GM23248 (cell line): ENCODE results near the gene LPAR2. TPM values are rescaled to one million over a fixed set of nuclear protein-coding genes. Genes with fewer than 3 reads are reported as not detected.

Experiments used
- DNase-seq: peaks from one replicate; pipeline ENCODE4 v3.0.0-alpha.2; 2015
- H2AFZ ChIP-seq: fragments of 200-600 bp; sonication (generic); 2 replicates; pipeline ENCODE4 v1.6.1; 2016; ENCODE audit warnings: antibody characterized with exemption
- H3F3A ChIP-seq: fragments of 200-600 bp; sonication (generic); 2 replicates; pipeline ENCODE4 v1.6.1; 2016; ENCODE audit warnings: mild to moderate bottlenecking, antibody characterized with exemption, mixed run types; ENCODE audit not compliant: insufficient read depth
- H3K27ac ChIP-seq: fragments of 200-600 bp; sonication (generic); 2 replicates; pipeline ENCODE4 v1.5.1; 2016; ENCODE audit warnings: mild to moderate bottlenecking
- H3K27me3 ChIP-seq: fragments of 200-600 bp; sonication (generic); replicated peaks from 2 replicates; pipeline ENCODE4 v1.6.1; 2016; ENCODE audit warnings: mild to moderate bottlenecking; ENCODE audit not compliant: insufficient read depth
- H3K36me3 ChIP-seq: fragments of 200-600 bp; sonication (generic); 2 replicates; pipeline ENCODE4 v1.6.1; 2016; ENCODE audit warnings: low read depth, mild to moderate bottlenecking
- H3K4me1 ChIP-seq: fragments of 200-600 bp; sonication (generic); 2 replicates; pipeline ENCODE4 v1.6.1; 2016; ENCODE audit warnings: mild to moderate bottlenecking; ENCODE audit not compliant: insufficient read depth
- H3K4me2 ChIP-seq: fragments of 200-600 bp; sonication (generic); one replicate; pipeline ENCODE4 v1.6.1; 2016; ENCODE audit warnings: mild to moderate bottlenecking; ENCODE audit not compliant: unreplicated experiment
- H3K4me3 ChIP-seq: fragments of 200-600 bp; sonication (generic); 2 replicates; pipeline ENCODE4 v1.5.1; 2016; ENCODE audit warnings: mild to moderate bottlenecking
- H3K79me2 ChIP-seq: fragments of 200-600 bp; sonication (generic); 2 replicates; pipeline ENCODE4 v1.6.1; 2016; ENCODE audit warnings: mild to moderate bottlenecking; ENCODE audit not compliant: insufficient read depth
- H3K9ac ChIP-seq: fragments of 200-600 bp; sonication (generic); 2 replicates; pipeline ENCODE4 v1.6.1; 2016; ENCODE audit warnings: mild to moderate bottlenecking
- H3K9me2 ChIP-seq: fragments of 200-600 bp; sonication (generic); 2 replicates; pipeline ENCODE4 v1.6.1; 2016; ENCODE audit warnings: mixed run types, mild to moderate bottlenecking, moderate library complexity; ENCODE audit not compliant: insufficient read depth
- H3K9me3 ChIP-seq: fragments of 200-600 bp; sonication (generic); one replicate; pipeline ENCODE4 v1.6.1; 2017; ENCODE audit warnings: low read depth
- H4K20me1 ChIP-seq: fragments of 200-600 bp; sonication (generic); 2 replicates; pipeline ENCODE4 v1.6.0; 2016; ENCODE audit not compliant: insufficient read depth
- EZH2 ChIP-seq: fragments of 200-600 bp; sonication (generic); IDR thresholded peaks from 2 replicates; pipeline ENCODE4 v1.6.1; 2018; ENCODE audit warnings: antibody characterized with exemption, mild to moderate bottlenecking; ENCODE audit not compliant: insufficient read depth, poor library complexity, severe bottlenecking
- EZH2phosphoT487 ChIP-seq: fragments of 200-600 bp; sonication (generic); IDR thresholded peaks from 2 replicates; pipeline ENCODE4 v1.6.1; 2018; ENCODE audit warnings: antibody characterized with exemption, moderate library complexity, mild to moderate bottlenecking, low read depth; ENCODE audit not compliant: insufficient read depth
- WGBS, 2 experiments: methylation state at CpG; one replicate each; pipeline ENCODE4 v1.1.6; 2015 to 2017; ENCODE audit warnings: low lambda C conversion rate in 2 of 2, low coverage in 1 of 2; ENCODE audit errors: missing lambda C conversion rate in 2 of 2; 5-methylcytosine and 5-hydroxymethylcytosine counted together
- in situ Hi-C: fragments of 300-500 bp; cut with MboI; formaldehyde crosslinking; loops from 2 replicates; pipeline ENCODE4 v1.15.0; 2020
- polyA plus RNA-seq: library from polyadenylated mRNA; unstranded; fragments of >200 nt; fragmentation: Nextera tagmentation; extraction: Ambion mirVana; gene quantifications from 2 replicates; pipeline ENCODE4 v1.2.1, GENCODE V29; 2016
- total RNA-seq: library from RNA; depleted of rRNA; stranded (reverse); fragments of >200 nt; shearing (Covaris generic); gene quantifications from 2 replicates; pipeline ENCODE4 v1.2.3, GENCODE V29; 2014

The LPAR2 gene
- total and polyA plus RNA-seq, 2 experiments from 2014 or later: 1.3 to 1.8 TPM

DNA sequence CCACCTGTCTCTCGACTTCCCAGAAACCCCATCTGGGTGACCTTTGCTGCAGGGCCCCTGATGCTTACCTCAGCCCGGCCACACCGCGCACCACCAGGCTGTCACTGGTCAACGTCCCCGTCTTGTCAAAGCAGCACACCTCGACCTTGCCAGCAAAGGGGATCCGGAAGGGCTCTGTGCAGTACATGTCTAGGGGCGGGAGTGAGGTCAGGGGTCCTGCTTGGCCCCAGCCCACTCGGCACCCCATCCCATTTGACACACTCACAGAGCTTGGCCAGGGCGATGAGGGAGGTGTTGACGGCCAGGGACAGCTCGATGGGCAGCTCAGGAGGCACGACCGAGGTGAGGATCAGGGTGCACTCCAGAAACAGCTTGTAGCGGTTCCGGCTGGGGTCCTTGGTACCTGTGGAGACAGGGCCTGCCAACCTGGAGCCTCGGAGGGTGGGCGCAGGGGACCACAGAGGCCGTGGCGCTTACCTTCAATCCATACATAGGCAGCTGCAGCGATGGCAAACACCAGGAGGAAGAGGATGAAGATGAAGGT, 27.1 kb upstream of the LPAR2 start:
- Histone ChIP-seq H4K20me1 (no peaks in the 10 kb centered on the region), H3K79me2 (peaks cover 7% of the 10 kb centered on the region), H3K27me3 (no peaks in the 10 kb centered on the region), H3K9me2 (no peaks in the 10 kb centered on the region), H3K4me2 (no peak overlapping the region), H3K27ac (no peak overlapping the region), H3F3A (no peaks in the 10 kb centered on the region), H3K36me3 (peaks cover 5% of the 10 kb centered on the region; the same call in 1 of the 2 replicates), H3K9me3 (no peaks in the 10 kb centered on the region), H2AFZ (no peak overlapping the region), H3K4me3 (no peak overlapping the region), H3K4me1 (no peaks in the 10 kb centered on the region), H3K9ac (no peak overlapping the region)
- 94 to 98% methylated on average over 21 to 22 of the region's 22 CpGs for WGBS, 2 experiments
- DNase-seq: no peak
- in situ Hi-C loops: no loop called here
- TF ChIP-seq EZH2 (no peak), EZH2phosphoT487 (no peak)

DNA sequence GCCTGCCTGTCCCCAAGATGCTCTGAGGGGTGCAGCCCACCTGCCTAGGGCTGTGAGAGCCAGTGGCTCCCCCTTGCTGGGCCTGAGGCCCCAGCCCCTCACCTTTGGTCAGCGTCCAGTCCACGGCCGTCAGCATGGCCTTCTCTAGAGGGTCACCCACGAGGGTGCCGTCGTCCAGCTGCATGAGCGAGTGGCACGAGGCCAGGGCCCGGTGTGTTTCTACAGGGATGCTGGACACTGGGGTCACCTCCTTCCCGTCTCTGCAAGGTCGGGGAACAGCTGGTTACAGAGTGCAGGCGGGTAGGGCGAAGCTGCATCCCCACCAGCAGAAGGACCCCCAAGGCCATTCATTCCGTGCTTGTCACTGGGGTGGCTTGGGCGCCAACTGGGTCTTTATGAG, 26.4 kb upstream of the LPAR2 start:
- Histone ChIP-seq H3K9me3 (no peaks in the 10 kb centered on the region), H3K36me3 (peaks cover 5% of the 10 kb centered on the region; the same call in 1 of the 2 replicates)
- in situ Hi-C loops: no loop called here

DNA sequence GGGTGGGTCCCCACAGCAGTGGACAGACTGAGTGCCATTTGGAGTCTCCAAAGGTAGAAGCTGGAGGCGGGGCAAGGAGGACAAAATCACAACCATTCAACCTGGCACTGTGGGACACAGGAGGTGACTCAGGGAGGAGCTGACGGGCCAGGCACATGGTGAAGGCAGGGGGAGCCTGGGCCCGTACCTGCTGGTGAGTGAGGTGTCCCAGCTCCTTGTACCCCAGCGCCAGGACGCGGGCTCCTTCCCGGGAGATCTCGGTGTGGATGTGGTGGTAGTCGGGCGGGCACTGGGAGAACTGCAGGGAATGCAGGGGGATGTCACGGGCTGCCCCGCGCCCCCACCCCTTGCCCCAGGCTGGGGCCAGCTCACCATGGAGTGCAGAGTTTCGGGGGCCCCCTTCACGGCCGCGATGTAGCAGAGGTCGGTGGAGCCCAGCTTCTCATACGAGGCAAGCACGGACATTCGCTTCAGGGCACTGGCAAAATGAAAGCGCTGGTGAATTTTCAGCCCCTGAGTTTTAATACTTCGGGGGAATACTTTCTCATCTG, 25.7 kb upstream of the LPAR2 start:
- no peaks in the 10 kb centered on the region for H3K27me3 ChIP-seq
- H3K4me1 ChIP-seq: no peaks in the 10 kb centered on the region
- no peaks in the 10 kb centered on the region for H4K20me1 ChIP-seq
- H3K4me2 ChIP-seq: no peak overlapping the region
- in situ Hi-C loops: no loop called here
- H3F3A ChIP-seq: no peaks in the 10 kb centered on the region
- WGBS, 2 experiments: 95 to 96% methylated on average over 23 of the region's 23 CpGs
- no peak for DNase-seq
- no peak overlapping the region for H3K27ac ChIP-seq
- no peak overlapping the region for H3K4me3 ChIP-seq
- TF ChIP-seq EZH2: no peak
- no peak for TF ChIP-seq EZH2phosphoT487
- no peaks in the 10 kb centered on the region for H3K9me3 ChIP-seq
- H3K9ac ChIP-seq: no peak overlapping the region
- H3K79me2 ChIP-seq: no peaks in the 10 kb centered on the region
- no peaks in the 10 kb centered on the region for H3K9me2 ChIP-seq
- peaks cover 5% of the 10 kb centered on the region; the same call in 1 of the 2 replicates for H3K36me3 ChIP-seq
- H2AFZ ChIP-seq: no peak overlapping the region

More for the DNA sequence above, 26.4 kb upstream of the LPAR2 start:
- WGBS, 2 experiments: 90 to 94% methylated on average over 15 of the region's 15 CpGs
- Histone ChIP-seq H3K4me3 (no peak overlapping the region), H3K27me3 (no peaks in the 10 kb centered on the region), H3K79me2 (0 out of 2 replicates have a peak, but pooled peaks cover under 1% of the 10 kb centered on the region), H4K20me1 (no peaks in the 10 kb centered on the region), H2AFZ (no peak overlapping the region), H3K9me2 (no peaks in the 10 kb centered on the region), H3K27ac (no peak overlapping the region), H3K9ac (no peak overlapping the region), H3K4me1 (no peaks in the 10 kb centered on the region), H3K4me2 (no peak overlapping the region), H3F3A (no peaks in the 10 kb centered on the region)
- TF ChIP-seq EZH2 (no peak), EZH2phosphoT487 (no peak)
- no peak for DNase-seq

DNA sequence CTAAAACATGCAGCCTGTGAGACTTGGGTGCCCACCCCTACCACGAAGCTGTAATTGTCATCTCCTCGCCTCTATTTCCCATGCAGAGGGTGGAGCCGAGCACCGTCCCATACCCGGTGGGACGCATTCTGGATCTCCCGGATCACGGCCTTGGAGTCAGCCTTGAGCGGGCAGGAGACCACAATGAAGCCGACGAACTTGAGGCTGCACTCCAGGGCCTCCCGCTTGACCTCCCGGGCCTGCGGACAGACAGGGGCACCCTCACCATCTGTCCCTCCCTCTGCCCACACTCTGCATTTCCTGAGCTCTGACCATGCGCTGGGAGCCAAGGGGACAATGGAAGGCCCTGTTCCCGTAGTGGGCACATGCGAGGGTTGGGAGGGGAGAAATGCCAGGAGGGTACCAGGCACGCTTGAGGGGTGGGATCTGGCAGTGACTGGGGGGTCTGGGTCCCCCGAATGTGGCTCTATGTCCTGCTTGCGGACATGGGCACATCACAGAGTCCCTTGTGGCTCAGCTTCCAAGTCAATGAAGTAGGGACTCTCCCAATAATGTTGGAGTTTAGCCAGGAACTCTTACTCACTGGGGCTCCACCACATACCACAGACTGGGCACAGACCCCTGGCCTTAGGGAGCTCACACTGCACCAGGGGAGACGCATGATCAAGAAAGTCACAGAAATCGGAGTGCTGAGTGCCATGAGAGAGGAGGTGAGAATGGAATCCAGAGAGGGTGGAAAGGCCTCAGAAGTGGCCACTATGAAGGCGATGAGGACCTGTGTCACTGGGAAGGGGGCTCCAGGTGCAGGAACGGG, 24.7 kb upstream of the LPAR2 start:
- no peak overlapping the region for H3K4me3 ChIP-seq
- H3K27me3 ChIP-seq: no peaks in the 10 kb centered on the region
- no peak for TF ChIP-seq EZH2phosphoT487
- TF ChIP-seq EZH2: no peak
- no peaks in the 10 kb centered on the region for H4K20me1 ChIP-seq
- H3K9me3 ChIP-seq: no peaks in the 10 kb centered on the region
- no peak overlapping the region for H3K9ac ChIP-seq
- H3K27ac ChIP-seq: no peak overlapping the region
- in situ Hi-C loops: no loop called here
- no peaks in the 10 kb centered on the region for H3K9me2 ChIP-seq
- DNase-seq: peak; percentile 25
- H3F3A ChIP-seq: no peaks in the 10 kb centered on the region
- 88 to 93% methylated on average over 24 of the region's 24 CpGs for WGBS, 2 experiments
- H2AFZ ChIP-seq: no peak overlapping the region
- H3K79me2 ChIP-seq: no peaks in the 10 kb centered on the region
- H3K4me1 ChIP-seq: no peaks in the 10 kb centered on the region
- peaks cover 5% of the 10 kb centered on the region; the same call in 1 of the 2 replicates for H3K36me3 ChIP-seq
- H3K4me2 ChIP-seq: no peak overlapping the region
